HEK293 (cell line): ENCODE measurements around the gene BCKDHA.

Source experiments
- CTCF ChIP-seq: fragments of 450-650 bp; formaldehyde crosslinking; IDR thresholded peaks from 2 replicates; pipeline ENCODE4 v1.5.1; 2016; ENCODE audit warnings: missing biosample characterization, missing genetic modification characterization
- PRDM4 ChIP-seq: fragments of 450-650 bp; formaldehyde crosslinking; IDR thresholded peaks from 2 replicates; pipeline ENCODE4 v1.5.1; 2017; ENCODE audit warnings: missing biosample characterization, missing genetic modification characterization
- SETDB1 ChIP-seq: IDR thresholded peaks from one replicate; pipeline ENCODE4 v1.6.1; 2017; ENCODE audit warnings: mild to moderate bottlenecking, low read length, moderate library complexity, mixed read lengths; ENCODE audit not compliant: insufficient read length
- ZNF48 ChIP-seq: fragments of 450-650 bp; formaldehyde crosslinking; IDR thresholded peaks from 2 replicates; pipeline ENCODE4 v1.5.1; 2016; ENCODE audit warnings: missing biosample characterization, missing genetic modification characterization

GRCh38 chr19:41441321-41441945 lies 43.8 kb downstream of the BCKDHA start:
- TF ChIP-seq SETDB1 (no peak), CTCF (tag by site-specific recombination) (no peak), ZNF48 (tag by site-specific recombination) (no peak), PRDM4 (tag by site-specific recombination) (no peak)
